Keratinocyte (primary cell): ENCODE results near the gene CBLB.

Experiments used
- EZH2 ChIP-seq: IDR thresholded peaks from one replicate; pipeline ENCODE4 v1.6.1; 2012; ENCODE audit warnings: inconsistent platforms, mild to moderate bottlenecking, low read length, moderate library complexity
- TF ChIP-seq, protein P1 (sequence below), 3 experiments: IDR thresholded peaks in 1 of 3; conservative IDR thresholded peaks in 1 of 3; optimal IDR thresholded peaks in 1 of 3; 2 replicates in 2 of 3; 3 replicates in 1 of 3; pipeline versions ENCODE3 to v1.5.1; 2011; ENCODE audit warnings: low read length in 3 of 3, mild to moderate bottlenecking in 3 of 3, moderate library complexity in 2 of 3, control low read depth in 1 of 3, inconsistent platforms in 1 of 3; ENCODE audit not compliant: insufficient read depth in 2 of 3; ENCODE audit errors: extremely low read depth in 1 of 3

DNA sequence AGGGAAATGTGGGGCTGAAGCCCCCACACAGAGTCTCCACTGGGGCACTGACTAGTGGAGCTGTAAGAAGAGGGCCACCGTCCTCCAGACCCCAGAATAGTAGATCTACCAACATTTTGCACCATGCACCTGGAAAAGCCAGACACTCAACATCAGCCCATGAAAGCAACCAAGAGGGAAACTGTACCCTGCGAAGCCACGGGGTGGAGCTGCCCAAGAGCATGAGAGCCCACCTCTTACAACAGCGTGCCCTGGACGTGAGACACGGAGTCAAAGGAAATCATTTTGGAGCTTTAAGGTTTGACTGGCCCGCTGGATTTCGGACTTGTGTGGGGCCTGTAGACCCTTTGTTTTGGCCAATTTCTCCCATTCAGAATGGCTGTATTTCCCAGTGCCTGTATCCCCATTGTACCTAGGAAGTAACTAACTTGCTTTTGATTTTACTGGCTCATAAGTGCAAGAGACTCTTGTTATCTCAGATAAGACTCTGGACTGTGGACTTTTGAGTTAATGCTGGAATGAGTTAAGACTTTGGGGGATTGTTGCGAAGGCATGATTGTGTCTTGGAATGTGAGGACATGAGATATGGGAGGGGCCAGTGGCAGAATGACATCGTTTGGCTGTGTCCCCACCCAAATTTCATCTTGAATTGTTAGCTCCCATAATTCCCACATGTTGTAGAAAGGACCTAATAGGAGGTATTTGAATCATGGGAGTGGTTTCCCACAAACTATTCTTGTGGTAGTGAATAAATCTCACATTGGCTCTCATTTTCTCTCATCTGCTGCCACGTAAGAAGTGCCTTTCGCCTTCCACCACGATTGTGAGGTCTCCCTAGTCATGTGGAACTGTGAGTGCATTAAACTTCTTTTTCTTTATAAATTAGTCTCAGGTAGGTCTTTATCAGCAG is 105.8 kb downstream of the CBLB start:
- TF ChIP-seq, protein P1, sequence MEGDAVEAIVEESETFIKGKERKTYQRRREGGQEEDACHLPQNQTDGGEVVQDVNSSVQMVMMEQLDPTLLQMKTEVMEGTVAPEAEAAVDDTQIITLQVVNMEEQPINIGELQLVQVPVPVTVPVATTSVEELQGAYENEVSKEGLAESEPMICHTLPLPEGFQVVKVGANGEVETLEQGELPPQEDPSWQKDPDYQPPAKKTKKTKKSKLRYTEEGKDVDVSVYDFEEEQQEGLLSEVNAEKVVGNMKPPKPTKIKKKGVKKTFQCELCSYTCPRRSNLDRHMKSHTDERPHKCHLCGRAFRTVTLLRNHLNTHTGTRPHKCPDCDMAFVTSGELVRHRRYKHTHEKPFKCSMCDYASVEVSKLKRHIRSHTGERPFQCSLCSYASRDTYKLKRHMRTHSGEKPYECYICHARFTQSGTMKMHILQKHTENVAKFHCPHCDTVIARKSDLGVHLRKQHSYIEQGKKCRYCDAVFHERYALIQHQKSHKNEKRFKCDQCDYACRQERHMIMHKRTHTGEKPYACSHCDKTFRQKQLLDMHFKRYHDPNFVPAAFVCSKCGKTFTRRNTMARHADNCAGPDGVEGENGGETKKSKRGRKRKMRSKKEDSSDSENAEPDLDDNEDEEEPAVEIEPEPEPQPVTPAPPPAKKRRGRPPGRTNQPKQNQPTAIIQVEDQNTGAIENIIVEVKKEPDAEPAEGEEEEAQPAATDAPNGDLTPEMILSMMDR (optimal IDR thresholded peaks at IDR 0.05 in 1 of 3, IDR thresholded peaks at IDR 0.05 in 1 of 3, conservative IDR thresholded peaks at IDR 0.05 in 1 of 3; ENCODE audit: extremely low read depth in 1 of 3, insufficient read depth in 2 of 3, low read length in 3 of 3) = no peak
- no peak for TF ChIP-seq EZH2
